Stimulated activated CD8-positive, alpha-beta memory T cell treated with anti-CD3 and anti-CD28 coated beads, Interleukin-4, amount 100 ng/mL, for 24 hours (primary cell): ENCODE results near the gene UBXN6.

ENCODE experiments used
- DNase-seq: peaks from one replicate; pipeline ENCODE4 v3.0.0-alpha.2; 2020; ENCODE audit warnings: low read depth

Gene UBXN6

GRCh38 chr19:4493104-4493928 lies 35.7 kb upstream of the UBXN6 start:
- no peak for DNase-seq

GRCh38 chr19:4492337-4493103 lies 34.9 kb upstream of the UBXN6 start:
- DNase-seq = no peak

GRCh38 chr19:4491446-4491845 lies 33.9 kb upstream of the UBXN6 start:
- DNase-seq = no peak

GRCh38 chr19:4488496-4488895 lies 30.9 kb upstream of the UBXN6 start:
- DNase-seq = no peak

GRCh38 chr19:4487572-4487971 lies 30.0 kb upstream of the UBXN6 start:
- DNase-seq = no peak

GRCh38 chr19:4483385-4483784 lies 25.8 kb upstream of the UBXN6 start:
- DNase-seq = no peak

- no peak for DNase-seq
Observed at GRCh38 chr19:4482721-4483364, 25.2 kb upstream of the UBXN6 start.

GRCh38 chr19:4477034-4477801 lies 19.6 kb upstream of the UBXN6 start:
- no peak for DNase-seq

- peak; percentile 20 for DNase-seq
Observed at GRCh38 chr19:4474514-4475022, 17.0 kb upstream of the UBXN6 start.

- no peak for DNase-seq
Observed at GRCh38 chr19:4473763-4474513, 16.3 kb upstream of the UBXN6 start.

- DNase-seq = no peak
Observed at GRCh38 chr19:4473011-4473762, 15.6 kb upstream of the UBXN6 start.

- DNase-seq = no peak
Observed at GRCh38 chr19:4472174-4472974, 14.8 kb upstream of the UBXN6 start, which contains the start of gene HDGFL2. Gene HDGFL2 (plus strand): TSS chr19:4472297. CDS start chr19:4472351, 54 bp downstream.

GRCh38 chr19:4471403-4472173 lies 14.0 kb upstream of the UBXN6 start:
- DNase-seq = peak; percentile 94

- no peak for DNase-seq
Observed at GRCh38 chr19:4467835-4468234, 10.2 kb upstream of the UBXN6 start.

- no peak for DNase-seq
Observed at GRCh38 chr19:4464815-4465581, 7.4 kb upstream of the UBXN6 start.

GRCh38 chr19:4456843-4457653 lies 546 bp downstream of the UBXN6 start:
- peak; percentile 13 for DNase-seq

- no peak for DNase-seq
Observed at GRCh38 chr19:4456476-4456842, 1.1 kb downstream of the UBXN6 start.
